GM18951 (cell line): ENCODE data around the gene TMEM126B.
"Not testable (repeated sequence)": the region's sequence is repeated elsewhere in the genome, so short reads cannot be mapped to it uniquely, and the experiment has no call there.

Experiments used
- POLR2A ChIP-seq: IDR thresholded peaks from 4 replicates; pipeline ENCODE4 v1.6.1; 2011; ENCODE audit warnings: mild to moderate bottlenecking; ENCODE audit not compliant: insufficient read length, insufficient read depth; ENCODE audit errors: extremely low read depth
- in situ Hi-C: fragments of 300-500 bp; cut with MboI; formaldehyde crosslinking; loops from one replicate; pipeline ENCODE4 v1.12.0; 2022; ENCODE audit warnings: low sequenced_read_pairs, mixed read lengths, inconsistent platforms; ENCODE audit not compliant: unreplicated experiment

TMEM126B gene

DNA sequence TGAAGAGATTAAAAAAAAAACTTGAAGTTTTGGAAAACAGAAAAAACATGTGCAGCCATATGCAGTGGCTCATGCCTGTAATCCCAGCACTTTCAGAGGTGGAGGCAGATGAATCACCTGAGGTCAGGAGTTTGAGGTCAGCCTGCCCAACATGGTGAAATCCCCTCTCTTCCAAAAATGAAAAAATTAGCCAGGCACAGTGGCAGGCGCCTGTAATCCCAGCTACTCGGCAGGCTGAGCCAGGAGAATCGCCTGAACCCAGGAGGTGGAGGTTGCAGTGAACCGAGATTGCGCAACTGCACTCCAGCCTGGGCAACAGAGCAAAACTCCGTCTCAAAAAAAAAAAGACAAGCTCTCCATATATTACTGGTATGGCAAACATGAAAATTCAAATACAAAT lies 8.9 kb upstream of the TMEM126B start:
- in situ Hi-C loops: no loop called here

DNA sequence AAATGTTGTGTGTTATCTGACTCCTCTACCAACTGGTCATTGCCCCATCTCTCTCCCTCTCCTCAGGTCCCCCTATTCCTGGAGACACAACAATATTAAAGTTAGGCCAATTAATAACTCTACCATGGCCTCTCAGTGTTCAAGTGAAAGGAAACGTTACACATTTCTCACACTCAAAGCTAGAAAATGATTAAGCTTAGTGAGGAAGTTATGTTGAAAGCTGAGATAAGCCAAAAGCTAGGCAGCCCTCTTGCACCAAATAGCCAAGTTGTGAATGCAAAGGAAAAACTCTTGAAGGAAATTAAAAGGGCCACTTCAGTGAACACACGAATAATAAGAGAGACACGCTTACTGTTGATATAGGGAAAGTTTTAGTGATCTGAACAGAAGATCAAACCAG lies 8.1 kb upstream of the TMEM126B start:
- in situ Hi-C loops: no loop called here
- no peak for TF ChIP-seq POLR2A

More for the DNA sequence above, 8.9 kb upstream of the TMEM126B start:
- TF ChIP-seq POLR2A: no peak

DNA sequence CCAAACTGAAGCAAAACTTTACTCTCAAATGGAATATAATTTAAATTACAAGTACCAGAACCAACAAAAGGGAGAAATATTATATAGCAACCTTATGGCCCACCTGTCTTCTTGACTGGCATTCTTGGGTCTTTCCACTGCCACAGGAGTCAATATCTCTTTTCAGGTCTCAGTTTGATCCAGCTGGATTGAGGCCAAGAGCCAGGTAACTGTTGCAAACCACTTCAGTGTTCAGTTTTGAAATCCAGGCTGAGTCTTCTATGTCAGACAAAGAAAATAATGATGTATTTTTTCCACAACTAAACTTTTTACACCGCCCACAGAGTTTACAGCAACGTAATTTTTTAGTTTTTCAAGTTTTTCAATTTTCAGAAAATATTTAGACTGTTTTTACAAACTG lies 1.9 kb upstream of the TMEM126B start:
- TF ChIP-seq POLR2A: no peak
- in situ Hi-C loops: no loop called here

DNA sequence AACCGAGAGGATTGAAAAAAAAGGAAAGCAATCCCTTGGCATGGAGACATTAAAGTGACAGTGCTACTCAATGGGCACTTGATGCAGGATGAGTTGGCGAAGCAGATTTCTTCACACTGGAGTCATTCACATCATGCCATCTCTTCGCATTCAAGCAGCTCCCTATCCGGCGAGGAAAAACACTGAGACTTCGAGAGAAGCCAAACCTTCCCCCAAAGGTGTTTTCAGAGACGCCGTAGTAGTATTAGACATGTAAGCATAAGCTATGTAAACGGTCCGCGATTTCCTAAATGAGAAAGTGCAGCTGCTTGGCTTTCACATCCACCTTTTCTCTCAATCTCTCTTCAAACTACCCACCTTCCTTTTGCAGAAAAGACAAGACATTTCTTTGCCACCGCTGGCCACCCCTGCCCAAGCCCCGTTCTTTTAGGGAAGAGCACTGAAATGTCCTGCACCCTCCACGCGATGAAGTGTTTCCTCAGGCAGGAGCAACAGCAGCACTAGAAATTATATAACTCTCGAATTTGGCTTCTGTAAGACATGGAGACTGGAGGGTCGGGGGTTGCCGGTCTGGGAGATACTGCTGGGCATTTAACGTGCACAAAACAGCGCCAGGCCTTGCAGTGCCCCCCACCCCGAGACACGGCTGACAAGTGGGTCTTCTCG lies 928 bp upstream of the TMEM126B start, which contains the start of gene DLG2:
Gene DLG2, minus strand, starts transcription at position 13 of the 666 bp plus-strand sequence.
- no peak for TF ChIP-seq POLR2A
- in situ Hi-C loops: no loop called here

DNA sequence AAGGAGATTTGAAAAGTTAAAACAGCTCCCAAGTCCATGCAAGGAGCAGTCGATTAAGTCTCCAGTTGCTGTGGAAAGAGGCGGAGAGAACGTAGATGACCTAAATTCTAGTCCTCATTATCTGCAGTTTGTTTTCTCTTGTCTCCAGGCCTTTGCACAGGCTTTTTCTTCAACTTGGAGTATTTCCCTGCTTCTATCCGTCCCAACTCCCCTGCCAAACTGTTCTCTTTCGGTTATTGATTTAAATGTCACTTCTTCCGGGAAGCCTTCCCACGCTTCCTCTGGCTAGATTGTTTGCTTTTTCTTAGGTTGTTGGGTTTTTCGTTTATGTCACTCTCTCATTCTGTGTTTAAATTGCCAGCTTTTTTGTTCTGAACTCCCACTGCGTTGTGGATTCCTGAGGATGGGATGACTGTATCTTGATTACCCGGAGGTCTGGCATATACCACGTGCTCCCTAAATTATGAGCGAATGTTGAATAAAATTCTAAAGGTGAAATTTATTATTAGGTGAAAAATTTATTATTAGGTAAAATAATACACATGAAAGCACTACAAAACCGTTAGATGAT lies 463 bp downstream of the TMEM126B start:
- in situ Hi-C loops: no loop called here
- no peak for TF ChIP-seq POLR2A

DNA sequence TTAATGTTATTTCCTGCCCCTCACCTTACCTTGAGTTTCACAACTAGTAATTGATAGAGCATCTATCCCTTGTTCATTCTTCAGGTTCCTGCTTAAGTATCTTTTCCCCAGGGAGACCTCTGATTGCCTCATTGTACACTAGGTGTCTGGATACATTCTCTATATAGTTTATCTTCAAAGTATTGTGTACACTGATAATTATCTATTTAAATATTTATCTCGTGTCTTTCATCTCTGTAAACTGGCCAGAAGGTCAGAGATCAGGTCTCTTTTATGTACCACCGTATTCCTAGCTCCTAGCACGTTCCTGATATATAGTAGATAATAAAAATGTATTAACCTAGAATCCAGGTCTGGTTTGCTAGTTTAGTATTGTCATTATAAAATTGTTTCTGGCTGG lies 6.4 kb downstream of the TMEM126B start:
- in situ Hi-C loops: no loop called here
- TF ChIP-seq POLR2A: no peak

DNA sequence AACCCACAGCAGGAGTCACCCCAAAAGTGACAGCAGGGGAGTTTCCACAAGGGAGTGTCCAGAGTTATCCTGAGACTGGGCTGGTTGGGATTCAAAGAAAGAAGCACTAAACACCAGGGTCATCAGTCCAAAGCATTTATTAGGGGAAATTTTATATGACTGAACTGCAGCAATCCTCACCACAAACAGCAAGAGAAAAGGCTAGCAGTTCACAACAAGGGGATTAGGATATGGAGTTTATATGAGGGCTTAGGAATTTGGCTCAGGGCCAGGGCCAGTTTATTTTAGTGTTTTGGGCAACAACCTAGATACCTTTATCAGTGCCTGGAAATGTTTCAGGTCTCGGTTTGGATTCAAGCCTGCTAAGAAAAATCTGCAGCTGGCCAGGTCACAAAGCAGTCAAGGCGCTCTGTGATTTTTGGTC lies 14.8 kb downstream of the TMEM126B start:
- in situ Hi-C loops: no loop called here
- TF ChIP-seq POLR2A: no peak

DNA sequence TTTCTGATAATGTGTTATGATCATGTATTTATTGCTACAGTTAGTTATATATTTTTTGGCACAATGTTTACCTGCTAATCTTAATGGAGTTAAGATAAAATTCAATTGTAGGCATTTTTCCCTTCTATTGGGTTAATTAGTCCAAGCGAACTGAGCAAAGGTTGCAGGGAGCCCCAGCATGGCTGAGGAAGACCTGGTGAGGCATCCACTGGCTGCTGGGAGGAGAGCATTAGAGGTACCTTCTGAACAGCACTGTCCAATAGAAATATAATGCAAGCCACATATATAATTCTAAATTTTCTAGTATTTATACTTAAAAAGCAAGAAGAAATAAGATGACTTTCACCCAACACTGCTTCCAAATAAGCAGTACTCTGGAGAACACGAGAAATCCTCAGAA lies 18.7 kb downstream of the TMEM126B start:
- no peak for TF ChIP-seq POLR2A
- in situ Hi-C loops: no loop called here

DNA sequence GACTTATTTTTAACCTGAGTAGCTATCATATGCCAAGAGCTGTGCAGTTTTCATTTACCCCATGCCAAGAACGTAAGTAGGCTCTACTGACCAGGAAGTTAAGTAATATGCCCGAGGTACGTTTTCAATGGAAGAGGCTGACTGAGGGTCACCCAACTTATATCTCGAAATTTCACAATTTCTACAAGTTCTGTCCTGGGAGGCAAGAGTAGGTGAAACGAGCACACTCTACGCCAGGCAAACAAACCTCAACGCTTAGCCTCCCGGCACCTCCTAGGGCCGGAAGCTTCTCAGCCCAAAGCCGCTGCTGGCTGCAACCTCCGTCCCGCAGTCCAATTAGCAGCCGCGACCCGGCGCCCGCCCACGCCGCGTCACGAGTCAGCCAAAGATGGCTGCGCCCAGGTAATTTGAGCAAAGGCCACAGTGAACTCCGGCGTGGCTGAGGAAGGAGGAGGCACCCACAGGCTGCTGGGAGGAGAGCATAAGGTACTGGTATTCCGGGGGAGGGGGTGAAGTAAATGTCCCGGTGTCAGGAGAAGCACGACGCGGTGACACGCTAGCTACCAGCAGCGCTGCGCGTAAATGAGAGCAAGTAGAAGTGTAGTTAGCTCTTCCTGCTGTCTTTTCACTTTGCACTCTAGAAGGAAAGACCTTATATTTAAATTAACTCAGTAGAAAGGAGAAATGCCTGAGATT lies 19.4 kb downstream of the TMEM126B start, which contains the start of gene TMEM126A:
Gene TMEM126A, plus strand, starts transcription at position 364 of the 696 bp plus-strand sequence. CDS start 2,289 bp downstream, outside the sequence.
- in situ Hi-C loops: no loop called here
- TF ChIP-seq POLR2A: peak; percentile 94

DNA sequence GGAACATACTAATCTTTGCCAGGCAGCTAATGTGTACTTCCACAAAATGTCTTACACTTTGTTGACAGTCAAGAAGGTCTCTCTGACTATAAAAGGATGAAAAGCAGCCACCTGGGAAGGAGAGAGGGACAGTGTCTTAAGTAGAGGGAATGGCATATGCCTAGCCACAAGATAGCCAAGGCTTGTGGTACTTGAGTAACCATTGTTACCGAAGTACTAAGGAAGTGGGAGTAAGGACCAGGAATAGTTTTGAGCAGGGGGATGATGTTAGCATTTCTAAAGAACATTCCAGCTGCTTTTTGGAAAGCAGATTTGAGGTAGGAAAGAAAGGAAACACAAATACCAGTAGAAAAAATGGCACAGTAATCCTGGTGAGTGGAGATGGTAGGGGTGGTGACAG lies 22.7 kb downstream of the TMEM126B start:
- TF ChIP-seq POLR2A: no peak
- in situ Hi-C loops: no loop called here

DNA sequence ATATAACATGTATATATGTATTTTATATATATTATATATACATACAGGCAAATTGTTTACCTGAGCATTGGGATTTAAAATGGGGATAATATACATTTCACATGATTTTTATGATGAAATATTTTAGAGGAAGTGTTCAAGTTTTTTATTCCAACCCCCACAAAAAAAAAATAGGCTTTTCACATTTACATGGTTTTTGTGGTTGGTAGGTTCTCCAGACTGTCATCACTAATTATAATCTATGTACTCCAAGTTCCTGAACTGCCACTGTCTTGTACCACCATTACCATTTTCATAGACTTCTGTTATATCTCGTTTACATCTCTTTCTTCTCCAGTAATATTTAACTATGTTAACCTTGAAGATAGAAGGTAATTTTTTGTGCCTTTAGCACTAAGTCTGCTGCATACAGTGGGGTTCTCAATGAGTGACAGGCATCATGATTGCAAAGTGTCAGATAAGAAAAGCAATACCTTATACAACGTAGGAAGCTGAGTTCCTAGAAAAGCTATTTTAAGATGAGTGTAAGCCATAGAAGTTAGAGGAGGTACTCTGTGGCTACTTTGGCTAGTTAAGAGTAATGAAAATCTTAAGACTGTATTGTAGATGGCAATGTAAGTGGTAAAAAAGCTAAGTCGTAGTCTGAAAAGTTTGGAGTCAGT lies 24.5 kb downstream of the TMEM126B start:
- TF ChIP-seq POLR2A: no peak
- in situ Hi-C loops: no loop called here

DNA sequence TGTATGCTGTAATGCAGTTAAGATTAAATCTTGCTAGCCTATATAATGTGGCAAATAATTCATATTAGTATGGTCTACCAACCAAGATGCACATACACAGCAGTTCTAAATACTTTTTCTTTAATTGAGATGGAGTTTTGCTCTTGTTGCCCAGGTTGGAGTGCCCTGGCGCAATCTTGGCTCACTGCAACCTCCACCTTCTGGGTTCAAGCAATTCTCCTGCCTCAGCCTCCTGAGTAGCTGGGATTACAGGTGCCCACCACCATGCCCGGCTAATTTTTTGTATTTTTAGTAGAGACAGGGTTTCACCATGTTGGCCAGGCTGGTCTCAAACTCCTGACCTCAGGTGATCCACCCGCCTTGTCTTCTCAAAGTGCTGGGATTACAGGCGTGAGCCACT lies 25.9 kb downstream of the TMEM126B start:
- in situ Hi-C loops: not testable (repeated sequence)

DNA sequence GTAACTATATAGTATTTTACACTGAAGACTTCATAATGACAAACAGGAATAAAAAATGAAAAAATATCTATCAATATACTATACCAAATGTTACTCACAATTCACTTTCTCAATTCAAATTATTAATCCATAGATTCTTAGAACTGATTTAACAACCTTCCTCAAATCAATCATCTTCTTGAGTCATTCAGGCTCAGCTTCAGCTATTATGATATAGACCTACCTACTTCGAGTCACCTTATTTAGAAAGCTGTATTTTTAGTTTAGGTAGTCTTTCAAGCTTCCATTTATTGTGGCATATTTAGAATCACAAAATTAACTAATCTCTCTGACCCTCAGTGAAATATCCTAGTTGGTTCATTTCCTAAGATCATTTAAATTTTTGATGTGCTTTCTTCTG lies 28.4 kb downstream of the TMEM126B start:
- in situ Hi-C loops: no loop called here
- no peak for TF ChIP-seq POLR2A
